ENCODE measurements around the gene MCEMP1.

GRCh38 chr19:7678971-7679751 lies 2.3 kb downstream of the MCEMP1 start:
- TF ChIP-seq CTCF (conservative IDR thresholded peaks at IDR 0.05 in 1 of 2, IDR thresholded peaks at IDR 0.05 in 1 of 2; ENCODE audit: extremely low read depth in 1 of 2, insufficient read depth in 1 of 2, low read depth in 1 of 2, low read length in 2 of 2) (no peak), EZH2 (IDR thresholded peaks at IDR 0.05; ENCODE audit: borderline replicate concordance, low read length) (no peak)

Measured in mammary epithelial cell (primary cell).